OCI-LY1 (cell line): ENCODE measurements around the gene VSTM4.

Source experiments
- H2AFZ ChIP-seq: fragments of 200-600 bp; sonication (generic), shearing (Covaris generic); 2 replicates; pipeline ENCODE4 v1.6.0; 2014; ENCODE audit warnings: antibody characterized with exemption, mild to moderate bottlenecking, low read length
- H3F3A ChIP-seq: fragments of 200-600 bp; sonication (generic), shearing (Covaris generic); 2 replicates; pipeline ENCODE4 v1.6.0; 2014; ENCODE audit warnings: mild to moderate bottlenecking, antibody characterized with exemption, low read length, moderate library complexity; ENCODE audit not compliant: insufficient read depth
- H3K27ac ChIP-seq: fragments of 200-600 bp; sonication (generic); 2 replicates; pipeline ENCODE4 v1.5.1; 2014; ENCODE audit warnings: low read length, mixed run types, mild to moderate bottlenecking, low read depth; ENCODE audit not compliant: poor library complexity, severe bottlenecking
- H3K27me3 ChIP-seq: fragments of 200-600 bp; sonication (generic); 2 replicates; pipeline ENCODE4 v1.6.0; 2014; ENCODE audit warnings: antibody characterized with exemption, mild to moderate bottlenecking, low read length, moderate library complexity; ENCODE audit not compliant: insufficient read depth
- H3K36me3 ChIP-seq: fragments of 200-600 bp; sonication (generic); 2 replicates; pipeline ENCODE4 v1.6.1; 2014; ENCODE audit warnings: mild to moderate bottlenecking, antibody characterized with exemption, low read length, moderate library complexity, mixed read lengths; ENCODE audit not compliant: insufficient read depth
- H3K4me1 ChIP-seq: fragments of 200-600 bp; sonication (generic); 2 replicates; pipeline ENCODE4 v1.5.1; 2014; ENCODE audit warnings: mild to moderate bottlenecking, low read length, moderate library complexity; ENCODE audit not compliant: insufficient read depth, severe bottlenecking
- H3K4me2 ChIP-seq: fragments of 200-600 bp; sonication (generic), shearing (Covaris generic); 2 replicates; pipeline ENCODE4 v1.6.1; 2014; ENCODE audit warnings: low read length
- H3K4me3 ChIP-seq: fragments of 200-600 bp; sonication (generic); 2 replicates; pipeline ENCODE4 v1.5.1; 2014; ENCODE audit warnings: low read length, low read depth, mild to moderate bottlenecking, mixed read lengths; ENCODE audit not compliant: poor library complexity, severe bottlenecking
- H3K79me2 ChIP-seq: fragments of 200-600 bp; shearing (Covaris generic); 2 replicates; pipeline ENCODE4 v1.6.1; 2016; ENCODE audit warnings: mixed run types, low read length, mixed read lengths; ENCODE audit not compliant: insufficient read depth
- H3K9ac ChIP-seq: fragments of 200-600 bp; sonication (generic), shearing (Covaris generic); 2 replicates; pipeline ENCODE4 v1.6.1; 2014; ENCODE audit warnings: mild to moderate bottlenecking, low read length, mixed read lengths
- H3K9me2 ChIP-seq: fragments of 200-600 bp; sonication (generic), shearing (Covaris generic); 2 replicates; pipeline ENCODE4 v1.6.1; 2014; ENCODE audit warnings: low read depth, mild to moderate bottlenecking, low read length, mixed read lengths
- H3K9me3 ChIP-seq: fragments of 200-600 bp; shearing (Covaris generic); 2 replicates; pipeline ENCODE4 v1.6.1; 2014; ENCODE audit warnings: low read length, mixed read lengths
- H4K20me1 ChIP-seq: fragments of 200-600 bp; sonication (generic), shearing (Covaris generic); 2 replicates; pipeline ENCODE4 v1.6.0; 2016; ENCODE audit warnings: mild to moderate bottlenecking, low read length; ENCODE audit not compliant: insufficient read depth
- CTCF ChIP-seq: fragments of 200-600 bp; sonication (generic), shearing (Covaris generic); IDR thresholded peaks from 2 replicates; pipeline ENCODE4 v1.5.1; 2017; ENCODE audit warnings: mild to moderate bottlenecking, antibody characterized with exemption, low read length, moderate library complexity, mixed read lengths
- EZH2 ChIP-seq: fragments of 200-600 bp; sonication (generic), shearing (Covaris generic); IDR thresholded peaks from 2 replicates; pipeline ENCODE4 v1.8.0; 2017; ENCODE audit warnings: borderline replicate concordance, mixed run types, mild to moderate bottlenecking, antibody characterized with exemption, low read length, moderate library complexity, mixed read lengths

The VSTM4 gene

DNA sequence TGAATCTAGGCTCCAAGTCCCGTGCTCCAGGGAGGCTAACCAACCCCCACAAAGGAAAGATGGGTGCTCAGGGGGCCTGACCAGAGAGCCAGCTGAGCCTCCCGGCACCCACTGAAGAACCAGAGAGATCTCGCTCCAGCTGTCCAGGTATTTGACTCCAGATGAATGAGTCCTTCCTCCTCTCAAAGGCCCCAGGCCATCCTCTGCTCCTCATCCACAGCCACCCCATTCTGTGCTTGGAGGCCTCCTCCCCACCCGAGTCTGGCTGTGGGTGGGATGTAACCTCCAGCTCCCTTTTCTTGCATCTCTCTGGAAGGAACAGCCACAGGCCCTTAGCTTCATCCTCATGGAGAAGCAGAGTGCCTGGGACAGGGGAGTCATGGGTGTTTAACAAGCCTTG, 44.6 kb downstream of the VSTM4 start:
- H3K79me2 ChIP-seq: no peaks in the 10 kb centered on the region
- H3F3A ChIP-seq: no peaks in the 10 kb centered on the region
- no peak overlapping the region for H3K4me3 ChIP-seq
- H3K4me1 ChIP-seq: no peaks in the 10 kb centered on the region
- H3K9me3 ChIP-seq: no peaks in the 10 kb centered on the region
- no peaks in the 10 kb centered on the region for H4K20me1 ChIP-seq
- H3K9ac ChIP-seq: no peak overlapping the region
- H3K27me3 ChIP-seq: no peaks in the 10 kb centered on the region
- no peak for TF ChIP-seq CTCF
- TF ChIP-seq EZH2: no peak
- H3K27ac ChIP-seq: no peak overlapping the region
- H2AFZ ChIP-seq: no peak overlapping the region
- no peaks in the 10 kb centered on the region for H3K36me3 ChIP-seq
- no peak overlapping the region for H3K4me2 ChIP-seq
- H3K9me2 ChIP-seq: no peaks in the 10 kb centered on the region

DNA sequence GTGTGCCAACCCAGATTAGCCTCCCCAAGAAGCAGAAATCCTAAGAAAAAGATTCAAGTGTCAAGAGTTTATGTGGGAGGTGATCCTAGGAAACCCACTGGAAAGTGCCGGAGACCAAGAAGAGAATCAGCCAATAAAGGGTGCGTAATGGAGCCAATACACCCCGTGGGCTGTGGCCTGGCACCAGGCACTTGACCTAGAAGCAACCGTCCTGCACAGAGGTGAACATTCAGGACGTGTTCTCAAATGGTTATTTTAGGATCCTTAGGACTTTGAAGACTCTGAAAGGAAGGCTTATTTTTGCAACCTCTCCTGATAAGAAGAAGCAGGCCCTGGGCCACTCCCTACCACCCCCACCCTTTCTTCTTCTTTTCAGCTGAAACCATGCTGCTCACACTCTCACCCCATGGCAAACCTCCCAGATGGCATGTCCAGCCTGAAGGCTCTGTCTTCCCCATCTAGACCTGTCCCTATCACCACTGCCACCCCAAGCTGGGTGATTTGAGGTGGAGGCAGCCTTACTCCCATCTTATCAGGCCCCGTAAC, 46.6 kb downstream of the VSTM4 start:
- TF ChIP-seq EZH2: no peak
- no peak for TF ChIP-seq CTCF
- Histone ChIP-seq H3K4me1 (no peaks in the 10 kb centered on the region), H2AFZ (no peak overlapping the region), H3F3A (no peaks in the 10 kb centered on the region), H3K27ac (no peak overlapping the region), H3K27me3 (peaks cover 5% of the 10 kb centered on the region; the same call in 1 of the 2 replicates), H3K4me2 (no peak overlapping the region), H3K79me2 (no peaks in the 10 kb centered on the region), H3K36me3 (no peaks in the 10 kb centered on the region), H3K9ac (no peak overlapping the region), H3K9me3 (no peaks in the 10 kb centered on the region), H4K20me1 (no peaks in the 10 kb centered on the region), H3K4me3 (no peak overlapping the region), H3K9me2 (no peaks in the 10 kb centered on the region)

- TF ChIP-seq EZH2 (no peak), CTCF (no peak)
- no peak overlapping the region for H3K9ac ChIP-seq
Observed at GRCh38 chr10:49068209-49068608, 47.1 kb downstream of the VSTM4 start.

More at GRCh38 chr10:49068209-49068608, 47.1 kb downstream of the VSTM4 start:
- no peak overlapping the region for H3K4me2 ChIP-seq
- H3F3A ChIP-seq: no peaks in the 10 kb centered on the region
- H3K4me3 ChIP-seq: no peak overlapping the region
- H3K4me1 ChIP-seq: no peaks in the 10 kb centered on the region
- peaks cover 5% of the 10 kb centered on the region; the same call in 1 of the 2 replicates for H3K27me3 ChIP-seq
- H3K79me2 ChIP-seq: no peaks in the 10 kb centered on the region
- H2AFZ ChIP-seq: no peak overlapping the region
- no peak overlapping the region for H3K27ac ChIP-seq
- no peaks in the 10 kb centered on the region for H4K20me1 ChIP-seq
- no peaks in the 10 kb centered on the region for H3K9me2 ChIP-seq
- H3K9me3 ChIP-seq: no peaks in the 10 kb centered on the region
- no peaks in the 10 kb centered on the region for H3K36me3 ChIP-seq
